K562 (cell line): ENCODE measurements around the gene SLCO3A1. TPM values are rescaled to one million over a fixed set of nuclear protein-coding genes. Genes with fewer than 3 reads are reported as not detected.

ENCODE experiments used
- ATAC-seq: fragments of 200-7000 bp; cut with Tn5 transposase; 3 replicates; pipeline ENCODE4 v1.9.1; 2020; ENCODE audit warnings: moderate library complexity
- BruUV-seq: library from RNA; stranded (reverse); fragments of 400-500 nt; replicated peaks from 2 replicates; lab custom pipeline; 2021; lab: Mats Ljungman, UMichigan
- CTCF ChIA-PET: fragments of 300-600 bp; formaldehyde crosslinking; extraction: SDS; loops from one replicate; lab custom pipeline; 2021; ENCODE audit warnings: low intra/inter-chr PET ratio; lab: Yijun Ruan, JAX
- POLR2A ChIA-PET: fragments of 300-600, 350-650 bp; sonication (Branson Sonifier 250); formaldehyde crosslinking; extraction: SDS; loops from one replicate; lab custom pipeline; 2021; ENCODE audit warnings: antibody characterized with exemption, inconsistent platforms; lab: Yijun Ruan, JAX
- DNase-seq, 4 experiments: peaks; one replicate each; pipeline versions ENCODE4 v3.0.0 to v3.0.0-alpha.2; 2011 to 2018; ENCODE audit warnings: low spot score in 3 of 4, mixed read lengths in 3 of 4; ENCODE audit errors: extremely low read depth in 1 of 4
- FAIRE-seq: peaks from 2 replicates; lab custom pipeline; 2011; peaks lifted over from hg19 to GRCh38; lab: Jason Lieb, UNC
- H2AFZ ChIP-seq: 2 replicates; pipeline ENCODE4 v1.6.0; 2011; ENCODE audit warnings: low read depth, low read length, control low read depth, inconsistent platforms
- H3K27ac ChIP-seq: fragments of 200-600 bp; 3 replicates; pipeline ENCODE4 v1.8.0; 2011; ENCODE audit warnings: low read depth, mild to moderate bottlenecking, control low read depth, inconsistent platforms, low read length, moderate library complexity, mixed read lengths; ENCODE audit errors: extremely low read depth
- H3K27me3 ChIP-seq, 2 experiments: fragments of 300-600 bp in 1 of 2; 2 replicates in 1 of 2; 3 replicates in 1 of 2; pipeline versions ENCODE4 v1.6.0 to v1.8.0; 2011; ENCODE audit warnings: inconsistent platforms in 2 of 2, low read length in 2 of 2, mild to moderate bottlenecking in 1 of 2, mixed read lengths in 1 of 2, moderate library complexity in 1 of 2; ENCODE audit not compliant: control insufficient read depth in 2 of 2, insufficient read depth in 2 of 2
- H3K36me3 ChIP-seq: fragments of 300-600 bp; 3 replicates; pipeline ENCODE4 v1.8.0; 2011; ENCODE audit warnings: mild to moderate bottlenecking, low read length, inconsistent platforms; ENCODE audit not compliant: control insufficient read depth, insufficient read depth
- H3K4me1 ChIP-seq, 2 experiments: fragments of 200-600 bp in 1 of 2; replicated peaks in 1 of 2; 2 replicates in 1 of 2; 3 replicates in 1 of 2; pipeline versions ENCODE4 v1.5.1 to v1.8.0; 2011; ENCODE audit warnings: inconsistent platforms in 2 of 2, low read length in 2 of 2, mild to moderate bottlenecking in 1 of 2, mixed read lengths in 1 of 2, moderate library complexity in 1 of 2; ENCODE audit not compliant: control insufficient read depth in 2 of 2, insufficient read depth in 2 of 2
- H3K4me2 ChIP-seq: 2 replicates; pipeline ENCODE4 v1.6.1; 2011; ENCODE audit warnings: low read length, control low read depth, inconsistent platforms, mixed read lengths; ENCODE audit not compliant: insufficient read depth
- H3K4me3 ChIP-seq: fragments of 200-600 bp; sonication (generic), shearing (Covaris generic); 2 replicates; pipeline ENCODE4 v1.5.1; 2016; ENCODE audit warnings: control low read depth, inconsistent platforms
- H3K79me2 ChIP-seq: fragments of 200-600 bp; 3 replicates; pipeline ENCODE4 v1.8.0; 2011; ENCODE audit warnings: low read length, inconsistent platforms; ENCODE audit not compliant: control insufficient read depth, insufficient read depth
- H3K9ac ChIP-seq, 2 experiments: 2 replicates each; pipeline versions ENCODE4 v1.6.0 to v1.6.1; 2011; ENCODE audit warnings: low read depth in 2 of 2, low read length in 2 of 2, control low read depth in 1 of 2, inconsistent platforms in 1 of 2, mild to moderate bottlenecking in 1 of 2, mixed read lengths in 1 of 2; ENCODE audit not compliant: insufficient read depth in 1 of 2
- H3K9me1 ChIP-seq: one replicate; pipeline ENCODE4 v1.6.0; 2011; ENCODE audit warnings: inconsistent platforms, mild to moderate bottlenecking, low read length, moderate library complexity; ENCODE audit not compliant: control insufficient read depth, insufficient read depth
- H3K9me3 ChIP-seq: replicated peaks from 2 replicates; pipeline ENCODE4 v1.5.1; 2011; ENCODE audit warnings: low read depth, low read length, inconsistent platforms; ENCODE audit not compliant: control insufficient read depth, insufficient read depth
- H4K20me1 ChIP-seq: replicated peaks from 2 replicates; pipeline ENCODE4 v1.6.1; 2011; ENCODE audit warnings: low read length, inconsistent platforms, mixed read lengths; ENCODE audit not compliant: control insufficient read depth, insufficient read depth
- CBX5 ChIP-seq: IDR thresholded peaks from 2 replicates; pipeline ENCODE4 v1.6.1; 2014; ENCODE audit warnings: low read depth, borderline replicate concordance
- CREB3L1 ChIP-seq: fragments of 450-650 bp; IDR thresholded peaks from 2 replicates; pipeline ENCODE4 v1.6.1; 2014; ENCODE audit warnings: low read depth, mild to moderate bottlenecking, moderate library complexity, borderline replicate concordance
- DLX4 ChIP-seq: fragments of 250-450 bp; sonication (Bioruptor Pico); IDR thresholded peaks from 2 replicates; pipeline ENCODE4 v1.6.1; 2021; ENCODE audit warnings: mild to moderate bottlenecking
- DPF2 ChIP-seq: fragments of 450-650 bp; IDR thresholded peaks from 2 replicates; pipeline ENCODE4 v1.6.1; 2016
- E2F6 ChIP-seq, 2 experiments: IDR thresholded peaks; 2 replicates each; pipeline ENCODE4 v1.6.1; 2011; ENCODE audit warnings: borderline replicate concordance in 1 of 2, control low read depth in 1 of 2, low read depth in 1 of 2, low read length in 1 of 2, mild to moderate bottlenecking in 1 of 2, mixed read lengths in 1 of 2, moderate library complexity in 1 of 2; ENCODE audit not compliant: insufficient read depth in 1 of 2, insufficient read length in 1 of 2, poor library complexity in 1 of 2, severe bottlenecking in 1 of 2; ENCODE audit errors: extremely low read depth in 1 of 2
- ELF1 ChIP-seq: fragments of 200-800 bp; sonication (Bioruptor generic); IDR thresholded peaks from 2 replicates; pipeline ENCODE4 v1.6.1; 2016; ENCODE audit warnings: missing genetic modification characterization, missing compliant biosample characterization
- HCFC1 ChIP-seq: IDR thresholded peaks from 2 replicates; pipeline ENCODE4 v1.6.1; 2012; ENCODE audit warnings: low read depth, low read length, improper control_type of control experiment
- IRF1 ChIP-seq: sonication (generic); formaldehyde crosslinking; IDR thresholded peaks from 2 replicates; pipeline ENCODE4 v1.8.0; 2022; ENCODE audit warnings: missing genetic modification reagents, mild to moderate bottlenecking, borderline replicate concordance
- SNRNP70 ChIP-seq: fragments of 200-400 bp; formaldehyde crosslinking; optimal IDR thresholded peaks from 2 replicates; pipeline ENCODE3; 2017; ENCODE audit warnings: low read depth, low read length
- TOE1 ChIP-seq, 2 experiments: fragments of 450-650 bp in 1 of 2; sonication (generic) in 1 of 2; formaldehyde crosslinking in 1 of 2; IDR thresholded peaks; 2 replicates each; pipeline versions ENCODE4 v1.7.1 to v1.8.0; 2016 to 2022; ENCODE audit warnings: borderline replicate concordance in 2 of 2, mild to moderate bottlenecking in 2 of 2, antibody characterized with exemption in 1 of 2, inconsistent platforms in 1 of 2, low read depth in 1 of 2, missing genetic modification reagents in 1 of 2, moderate library complexity in 1 of 2
- ZC3H11A ChIP-seq: IDR thresholded peaks from 2 replicates; pipeline ENCODE4 v1.6.1; 2012; ENCODE audit warnings: low read depth, low read length, improper control_type of control experiment
- ZFP91 ChIP-seq: sonication (generic); formaldehyde crosslinking; IDR thresholded peaks from 2 replicates; pipeline ENCODE4 v1.8.0; 2022; ENCODE audit warnings: mild to moderate bottlenecking, missing genetic modification reagents
- ZNF165 ChIP-seq: fragments of 250-450 bp; sonication (Bioruptor Pico); IDR thresholded peaks from 2 replicates; pipeline ENCODE4 v1.4.0; 2020; ENCODE audit warnings: borderline replicate concordance
- ZNF584 ChIP-seq: fragments of 200-800 bp; sonication (Bioruptor generic); IDR thresholded peaks from 2 replicates; pipeline ENCODE4 v1.6.1; 2016; ENCODE audit warnings: low read depth, mild to moderate bottlenecking, missing genetic modification characterization, missing compliant biosample characterization
- ZNF77 ChIP-seq: fragments of 250-450 bp; sonication (Bioruptor Pico); IDR thresholded peaks from 2 replicates; pipeline ENCODE4 v1.5.0; 2020
- WGBS: fragments of 100-300 bp; shearing (Covaris generic); methylation state at CpG from one replicate; pipeline ENCODE4 v1.1.6; 2016; ENCODE audit warnings: low coverage, mixed read lengths; ENCODE audit not compliant: insufficient coverage; ENCODE audit errors: missing lambda C conversion rate; 5-methylcytosine and 5-hydroxymethylcytosine counted together
- in situ Hi-C: fragments of 300-500 bp; cut with MboI; formaldehyde crosslinking; loops from 4 replicates; pipeline ENCODE4 v1.15.0; 2018; ENCODE audit warnings: inconsistent platforms, mixed read lengths
- intact Hi-C: fragments of 100-400 bp; cut with micrococcal nuclease; formaldehyde crosslinking; loops from 2 replicates; pipeline ENCODE4 v1.14.2; 2022
- polyA plus RNA-seq, 8 experiments: library from polyadenylated mRNA; depleted of rRNA in 4 of 8; stranded (reverse) in 5 of 8; unstranded in 3 of 8; fragments of >200 nt; fragmentation: Nextera tagmentation in 2 of 8; fragmentation: Illumina TruSeq in 1 of 8; extraction: Ambion mirVana in 2 of 8; extraction: Trizol in 1 of 8; gene quantifications; 2 replicates each; pipeline versions ENCODE4 v1.2.1 to v1.2.3, GENCODE V29; 2011 to 2014; ENCODE audit warnings: inconsistent platforms in 1 of 8, missing spikeins in 1 of 8
- total RNA-seq, 7 experiments: library from RNA; depleted of rRNA in 6 of 7; stranded (reverse); fragments of >200 nt in 6 of 7; fragmentation: Illumina TruSeq in 2 of 7; extraction: Trizol in 2 of 7; gene quantifications; 2 replicates each; pipeline versions ENCODE4 v1.2.1 to v1.2.3, GENCODE V29; 2011 to 2021; ENCODE audit warnings: low replicate concordance in 1 of 7

The SLCO3A1 gene
- total and polyA plus RNA-seq, 9 of the 15 experiments (the other 6 are each of a cell fraction or from before 2014, with no cell fraction given) = 0.01 to 0.84 (median 0.06) TPM; not detected in 3

- H2AFZ ChIP-seq = no peak overlapping the region
- no peak for ATAC-seq
- no peaks in the 10 kb centered on the region for H4K20me1 ChIP-seq
- no peak overlapping the region for H3K4me3 ChIP-seq
- no peaks in the 10 kb centered on the region for H3K9me3 ChIP-seq
- H3K4me1 ChIP-seq = peaks cover 0 to 4% of the 10 kb centered on the region in 2 experiments; a peak in 1 of 5 replicates
- H3K27ac ChIP-seq = no peak overlapping the region
- in situ Hi-C loops = no loop called here
- H3K9ac ChIP-seq = no peak overlapping the region
- no peak for DNase-seq
- H3K79me2 ChIP-seq = no peaks in the 10 kb centered on the region
- 0% methylated on average over 7 of the region's 7 CpGs for WGBS
- no peak overlapping the region for H3K4me2 ChIP-seq
- no peak for FAIRE-seq
- H3K27me3 ChIP-seq = peaks cover 11 to 27% of the 10 kb centered on the region in 2 experiments
- no TSS peak for BruUV-seq
- CTCF ChIA-PET = no interaction called here
- H3K36me3 ChIP-seq = no peaks in the 10 kb centered on the region
- no peaks in the 10 kb centered on the region for H3K9me1 ChIP-seq
- intact Hi-C loops = no loop called here
- POLR2A ChIA-PET = interaction anchor here (0.6 kb wide), 2 partner anchors 45 to 632 kb away, joined by 3 read pairs; no protein-coding TSS in a partner anchor
- TF ChIP-seq DLX4 (no peak), ZNF584 (CRISPR knock-in tag) (no peak), ZNF165 (CRISPR knock-in tag) (no peak), TOE1 (IDR thresholded peaks at IDR 0.05; ENCODE audit: borderline replicate concordance) (no peak), TOE1 (CRISPR knock-in tag; IDR thresholded peaks at IDR 0.05; ENCODE audit: borderline replicate concordance, low read depth) (no peak), DPF2 (no peak), HCFC1 (no peak), CREB3L1 (no peak), CBX5 (no peak), ZFP91 (no peak), ELF1 (no peak), ZNF77 (CRISPR knock-in tag) (no peak), E2F6 (IDR thresholded peaks at IDR 0.05; ENCODE audit: borderline replicate concordance in 1 of 2, extremely low read depth in 1 of 2, insufficient read depth in 1 of 2, insufficient read length in 1 of 2, low read depth in 1 of 2, low read length in 1 of 2, poor library complexity in 1 of 2, severe bottlenecking in 1 of 2) (no peak), ZC3H11A (no peak), IRF1 (CRISPR knock-in tag) (no peak), SNRNP70 (no peak)
Measured at GRCh38 chr15:91911844-91912243, 58.3 kb downstream of the SLCO3A1 start.
